WTC11 (cell line): ENCODE results near the gene EPHX1.

Experiments
- ATF2 ChIP-seq: sonication (generic); formaldehyde crosslinking; IDR thresholded peaks from 2 replicates; pipeline ENCODE4 v1.8.1; 2022; ENCODE audit warnings: low read depth, missing genetic modification reagents, borderline replicate concordance
- CTCF ChIP-seq: fragments of 200-600 bp; IDR thresholded peaks from 2 replicates; pipeline ENCODE4 v1.8.0; 2022; ENCODE audit warnings: antibody characterized with exemption
- STAT6 ChIP-seq: sonication (generic); formaldehyde crosslinking; conservative IDR thresholded peaks from 2 replicates; pipeline ENCODE4 v1.8.1; 2023; ENCODE audit warnings: mild to moderate bottlenecking, low read depth, missing genetic modification reagents, moderate library complexity
- USF2 ChIP-seq: sonication (generic); formaldehyde crosslinking; IDR thresholded peaks from 2 replicates; pipeline ENCODE4 v1.8.1; 2023; ENCODE audit warnings: mild to moderate bottlenecking, missing genetic modification reagents, moderate library complexity

- TF ChIP-seq STAT6 (CRISPR knock-in tag) (no peak), CTCF (no peak), USF2 (CRISPR knock-in tag) (no peak), ATF2 (CRISPR knock-in tag) (no peak)
Measured at GRCh38 chr1:225830841-225831240, 20.9 kb downstream of the EPHX1 start.
